HCT116 (cell line): ENCODE data around the gene ATXN1. TPM values are rescaled to one million over a fixed set of nuclear protein-coding genes. Genes with fewer than 3 reads are reported as not detected.

Experiments
- ATAC-seq: fragments of 200-7000 bp; cut with Tn5 transposase; 2 replicates; pipeline ENCODE4 v1.9.1; 2020; ENCODE audit warnings: mild to moderate bottlenecking, moderate library complexity
- BruUV-seq: library from RNA; stranded (reverse); fragments of 400-500 nt; replicated peaks from 2 replicates; lab custom pipeline; 2021; lab: Mats Ljungman, UMichigan
- CTCF ChIA-PET: fragments of 300-600 bp; sonication (Branson Sonifier 250); formaldehyde crosslinking; loops from one replicate; lab custom pipeline; 2021; ENCODE audit warnings: antibody characterized with exemption; lab: Charles Lee
- POLR2A ChIA-PET: fragments of 300-600, 350-600 bp; sonication (Branson Sonifier 250); formaldehyde crosslinking; loops from one replicate; lab custom pipeline; 2021; ENCODE audit warnings: antibody characterized with exemption; lab: Charles Lee
- RAD21 ChIA-PET, 2 experiments: fragments of 300-600 bp; sonication (Branson Sonifier 250); formaldehyde crosslinking; loops; one replicate each; lab custom pipeline; 2023; ENCODE audit warnings: low total read pairs in 2 of 2; ENCODE audit not compliant: uncharacterized antibody in 2 of 2, unreplicated experiment in 2 of 2, low non-redundant PET in 1 of 2; lab: Charles Lee
- DNase-seq: peaks from one replicate; pipeline ENCODE4 v3.0.0-alpha.2; 2010; ENCODE audit warnings: low read depth, low spot score
- H2AFZ ChIP-seq: fragments of 200-600 bp; shearing (Covaris generic), sonication (generic); 2 replicates; pipeline ENCODE4 v1.6.1; 2017; ENCODE audit warnings: low read depth, mixed run types, mixed read lengths, antibody characterized with exemption, low read length; ENCODE audit not compliant: poor library complexity, severe bottlenecking
- H3K27ac ChIP-seq: 2 replicates; pipeline ENCODE4 v1.5.1; 2012; ENCODE audit warnings: low read depth, low read length
- H3K27me3 ChIP-seq: fragments of 200-600 bp; sonication (generic); 2 replicates; pipeline ENCODE4 v1.6.1; 2016; ENCODE audit warnings: mixed run types, low read length, mixed read lengths; ENCODE audit not compliant: insufficient read depth
- H3K36me3 ChIP-seq, 2 experiments: fragments of 200-500 bp in 1 of 2; fragments of 200-600 bp in 1 of 2; sonication (Bioruptor generic) in 1 of 2; sonication (generic) in 1 of 2; 2 replicates each; pipeline versions ENCODE4 v1.5.1 to v1.6.1; 2014 to 2016; ENCODE audit warnings: low read length in 2 of 2, inconsistent platforms in 1 of 2, mixed read lengths in 1 of 2, mixed run types in 1 of 2; ENCODE audit not compliant: insufficient read depth in 2 of 2, control insufficient read depth in 1 of 2
- H3K4me1 ChIP-seq, 2 experiments: fragments of 200-600 bp in 1 of 2; sonication (generic) in 1 of 2; 2 replicates each; pipeline versions ENCODE4 v1.5.1 to v1.6.1; 2012 to 2017; ENCODE audit warnings: low read length in 2 of 2, inconsistent platforms in 1 of 2, mild to moderate bottlenecking in 1 of 2, mixed read lengths in 1 of 2, mixed run types in 1 of 2, moderate library complexity in 1 of 2; ENCODE audit not compliant: insufficient read depth in 2 of 2, control insufficient read depth in 1 of 2
- H3K4me2 ChIP-seq: fragments of 200-600 bp; sonication (generic); 2 replicates; pipeline ENCODE4 v1.6.1; 2017; ENCODE audit warnings: mixed run types, low read length, mixed read lengths
- H3K4me3 ChIP-seq, 2 experiments: fragments of 200-600 bp in 1 of 2; sonication (generic) in 1 of 2; replicated peaks in 1 of 2; 2 replicates each; pipeline ENCODE4 v1.5.1; 2011 to 2016; ENCODE audit warnings: low read length in 2 of 2, control low read depth in 1 of 2, low read depth in 1 of 2, mild to moderate bottlenecking in 1 of 2, mixed read lengths in 1 of 2, mixed run types in 1 of 2
- H3K79me2 ChIP-seq: fragments of 200-600 bp; sonication (generic); 2 replicates; pipeline ENCODE4 v1.6.1; 2017; ENCODE audit warnings: mild to moderate bottlenecking, mixed run types, low read length, moderate library complexity, mixed read lengths; ENCODE audit not compliant: insufficient read depth
- H3K9ac ChIP-seq: fragments of 200-600 bp; sonication (generic); 2 replicates; pipeline ENCODE4 v1.6.1; 2016; ENCODE audit warnings: low read length, mixed read lengths
- H3K9me2 ChIP-seq: fragments of 200-600 bp; sonication (generic), shearing (Covaris generic); 2 replicates; pipeline ENCODE4 v1.6.1; 2017; ENCODE audit warnings: mixed run types, mild to moderate bottlenecking, moderate library complexity; ENCODE audit not compliant: insufficient read depth
- H3K9me3 ChIP-seq, 2 experiments: fragments of 200-500 bp in 1 of 2; fragments of 200-600 bp in 1 of 2; sonication (Bioruptor generic) in 1 of 2; sonication (generic) in 1 of 2; 2 replicates each; pipeline ENCODE4 v1.6.1; 2014 to 2017; ENCODE audit warnings: low read length in 2 of 2, mixed read lengths in 2 of 2, inconsistent platforms in 1 of 2, low read depth in 1 of 2, mild to moderate bottlenecking in 1 of 2, mixed run types in 1 of 2, moderate library complexity in 1 of 2; ENCODE audit not compliant: control insufficient read depth in 1 of 2, insufficient read depth in 1 of 2
- H4K20me1 ChIP-seq: fragments of 200-600 bp; sonication (generic), shearing (Covaris generic); 2 replicates; pipeline ENCODE4 v1.6.1; 2017; ENCODE audit warnings: mixed run types, mild to moderate bottlenecking, moderate library complexity; ENCODE audit not compliant: insufficient read depth
- CBX3 ChIP-seq: IDR thresholded peaks from 2 replicates; pipeline ENCODE4 v1.6.1; 2012; ENCODE audit warnings: low read depth
- EGR1 ChIP-seq: IDR thresholded peaks from 2 replicates; pipeline ENCODE4 v1.6.1; 2012; ENCODE audit warnings: low read depth
- ELF1 ChIP-seq: IDR thresholded peaks from 2 replicates; pipeline ENCODE4 v1.6.1; 2012; ENCODE audit warnings: low read depth, borderline replicate concordance
- EZH2 ChIP-seq: fragments of 200-600 bp; sonication (generic); IDR thresholded peaks from 2 replicates; pipeline ENCODE4 v1.6.1; 2017; ENCODE audit warnings: antibody characterized with exemption, mixed run types
- EZH2phosphoT487 ChIP-seq: fragments of 200-600 bp; IDR thresholded peaks from 2 replicates; pipeline ENCODE4 v1.6.1; 2018; ENCODE audit warnings: antibody characterized with exemption, borderline replicate concordance
- FOSL1 ChIP-seq: IDR thresholded peaks from 2 replicates; pipeline ENCODE4 v1.6.1; 2012; ENCODE audit warnings: low read depth
- POLR2A ChIP-seq: IDR thresholded peaks from 2 replicates; pipeline ENCODE4 v1.7.0; 2011; ENCODE audit warnings: borderline replicate concordance; ENCODE audit not compliant: insufficient read depth, insufficient read length; ENCODE audit errors: extremely low read depth
- POLR2AphosphoS5 ChIP-seq: IDR thresholded peaks from 2 replicates; pipeline ENCODE4 v1.6.1; 2011; ENCODE audit warnings: mild to moderate bottlenecking, low read depth, low read length, moderate library complexity
- SIN3A ChIP-seq: IDR thresholded peaks from 2 replicates; pipeline ENCODE4 v1.6.1; 2012; ENCODE audit warnings: low read depth
- SP1 ChIP-seq: IDR thresholded peaks from 2 replicates; pipeline ENCODE4 v1.6.1; 2012; ENCODE audit warnings: low read depth
- SRF ChIP-seq: IDR thresholded peaks from 2 replicates; pipeline ENCODE4 v1.6.1; 2012; ENCODE audit warnings: low read depth
- TCF7L2 ChIP-seq: IDR thresholded peaks from 2 replicates; pipeline ENCODE4 v1.7.0; 2011; ENCODE audit warnings: borderline replicate concordance, inconsistent platforms; ENCODE audit not compliant: insufficient read depth, insufficient read length; ENCODE audit errors: extremely low read depth
- YY1 ChIP-seq: IDR thresholded peaks from 2 replicates; pipeline ENCODE4 v1.6.1; 2011; ENCODE audit warnings: low read length, low read depth, moderate library complexity, mild to moderate bottlenecking; ENCODE audit not compliant: insufficient replicate concordance; ENCODE audit errors: extremely low read depth
- ZFX ChIP-seq: fragments of 450-650 bp; IDR thresholded peaks from 2 replicates; pipeline ENCODE4 v1.6.1; 2017
- ZNF274 ChIP-seq: fragments of 200-500 bp; sonication (Bioruptor generic); IDR thresholded peaks from 2 replicates; pipeline ENCODE4 v1.6.1; 2014; ENCODE audit warnings: mild to moderate bottlenecking, low read depth, low read length, inconsistent platforms
- intact Hi-C: fragments of 100-400 bp; cut with micrococcal nuclease; formaldehyde crosslinking; loops from 2 replicates; pipeline ENCODE4 v1.10.0; 2022
- total RNA-seq: library from RNA; stranded (reverse); gene quantifications from one replicate; pipeline ENCODE4 v1.2.1, GENCODE V29; 2021; ENCODE audit not compliant: unreplicated experiment
- TF ChIP-seq, protein P1 (sequence below): IDR thresholded peaks from 2 replicates; pipeline ENCODE4 v1.6.1; 2012
- TF ChIP-seq, protein P2 (sequence below): IDR thresholded peaks from 2 replicates; pipeline ENCODE4 v1.6.1; 2012
- TF ChIP-seq, protein P3 (sequence below): IDR thresholded peaks from 2 replicates; pipeline ENCODE4 v1.6.1; 2012; ENCODE audit warnings: low read depth
- TF ChIP-seq, protein P4 (sequence below), 3 experiments: fragments of 200-600 bp in 1 of 3; sonication (generic) in 1 of 3; IDR thresholded peaks in 2 of 3; conservative IDR thresholded peaks in 1 of 3; 2 replicates each; pipeline ENCODE4 v1.5.1; 2012 to 2017; ENCODE audit warnings: low read depth in 2 of 3, low read length in 2 of 3, antibody characterized with exemption in 1 of 3, borderline replicate concordance in 1 of 3, control low read depth in 1 of 3, mild to moderate bottlenecking in 1 of 3, mixed read lengths in 1 of 3, mixed run types in 1 of 3, moderate library complexity in 1 of 3; ENCODE audit not compliant: insufficient read depth in 1 of 3

The ATXN1 gene
- total RNA-seq, 1 experiment from 2014 or later: 21.0 TPM

DNA sequence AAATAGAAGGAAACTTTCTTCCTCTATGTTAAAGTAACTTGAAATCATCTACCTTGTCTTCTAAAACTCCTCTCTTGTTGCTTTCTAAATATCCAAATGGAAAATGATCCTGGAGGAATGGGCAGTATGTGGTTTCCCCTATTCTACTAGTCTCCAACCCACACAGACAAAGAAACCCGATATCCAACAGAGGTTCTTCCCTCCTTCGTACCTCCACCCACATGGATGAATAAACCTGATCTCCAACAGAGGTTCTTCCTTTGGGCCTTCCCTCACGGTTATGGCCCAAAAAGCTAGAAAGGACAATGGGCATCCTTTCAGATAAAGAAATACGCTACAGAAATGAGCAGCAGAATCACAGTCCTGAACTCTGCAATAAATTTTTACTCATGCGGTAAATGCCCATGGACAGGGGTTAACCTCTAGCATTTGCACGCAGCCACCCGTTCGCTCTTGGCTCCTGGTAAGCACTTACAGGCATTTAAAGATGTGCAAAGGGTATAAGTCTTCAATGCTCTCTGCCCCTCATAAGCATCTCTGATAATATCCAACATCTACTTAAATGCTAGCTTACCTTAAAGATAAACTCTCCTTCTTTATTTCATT, 392.0 kb downstream of the ATXN1 start:
- Histone ChIP-seq H3K36me3 (no peaks in the 10 kb centered on the region), H3K4me1 (no peaks in the 10 kb centered on the region), H2AFZ (no peak overlapping the region), H3K9me2 (no peaks in the 10 kb centered on the region), H3K79me2 (no peaks in the 10 kb centered on the region), H3K27ac (no peak overlapping the region), H3K4me3 (no peak overlapping the region), H3K4me2 (no peak overlapping the region), H4K20me1 (no peaks in the 10 kb centered on the region), H3K9ac (no peak overlapping the region), H3K27me3 (no peaks in the 10 kb centered on the region), H3K9me3 (no peaks in the 10 kb centered on the region)
- DNase-seq: no peak
- ChIA-PET CTCF (no interaction called here), RAD21 (no interaction called here), POLR2A (no interaction called here)
- intact Hi-C loops: no loop called here
- no peak for ATAC-seq
- TF ChIP-seq TCF7L2: no peak
- no peak for TF ChIP-seq SP1
- TF ChIP-seq YY1: no peak
- no peak for TF ChIP-seq SRF
- TF ChIP-seq, protein P1, sequence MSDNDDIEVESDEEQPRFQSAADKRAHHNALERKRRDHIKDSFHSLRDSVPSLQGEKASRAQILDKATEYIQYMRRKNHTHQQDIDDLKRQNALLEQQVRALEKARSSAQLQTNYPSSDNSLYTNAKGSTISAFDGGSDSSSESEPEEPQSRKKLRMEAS: no peak
- no peak for TF ChIP-seq EGR1
- TF ChIP-seq ZFX: no peak
- TF ChIP-seq, protein P2, sequence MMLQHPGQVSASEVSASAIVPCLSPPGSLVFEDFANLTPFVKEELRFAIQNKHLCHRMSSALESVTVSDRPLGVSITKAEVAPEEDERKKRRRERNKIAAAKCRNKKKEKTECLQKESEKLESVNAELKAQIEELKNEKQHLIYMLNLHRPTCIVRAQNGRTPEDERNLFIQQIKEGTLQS: no peak
- no peak for TF ChIP-seq SIN3A
- no peak for TF ChIP-seq ZNF274
- TF ChIP-seq, protein P3, sequence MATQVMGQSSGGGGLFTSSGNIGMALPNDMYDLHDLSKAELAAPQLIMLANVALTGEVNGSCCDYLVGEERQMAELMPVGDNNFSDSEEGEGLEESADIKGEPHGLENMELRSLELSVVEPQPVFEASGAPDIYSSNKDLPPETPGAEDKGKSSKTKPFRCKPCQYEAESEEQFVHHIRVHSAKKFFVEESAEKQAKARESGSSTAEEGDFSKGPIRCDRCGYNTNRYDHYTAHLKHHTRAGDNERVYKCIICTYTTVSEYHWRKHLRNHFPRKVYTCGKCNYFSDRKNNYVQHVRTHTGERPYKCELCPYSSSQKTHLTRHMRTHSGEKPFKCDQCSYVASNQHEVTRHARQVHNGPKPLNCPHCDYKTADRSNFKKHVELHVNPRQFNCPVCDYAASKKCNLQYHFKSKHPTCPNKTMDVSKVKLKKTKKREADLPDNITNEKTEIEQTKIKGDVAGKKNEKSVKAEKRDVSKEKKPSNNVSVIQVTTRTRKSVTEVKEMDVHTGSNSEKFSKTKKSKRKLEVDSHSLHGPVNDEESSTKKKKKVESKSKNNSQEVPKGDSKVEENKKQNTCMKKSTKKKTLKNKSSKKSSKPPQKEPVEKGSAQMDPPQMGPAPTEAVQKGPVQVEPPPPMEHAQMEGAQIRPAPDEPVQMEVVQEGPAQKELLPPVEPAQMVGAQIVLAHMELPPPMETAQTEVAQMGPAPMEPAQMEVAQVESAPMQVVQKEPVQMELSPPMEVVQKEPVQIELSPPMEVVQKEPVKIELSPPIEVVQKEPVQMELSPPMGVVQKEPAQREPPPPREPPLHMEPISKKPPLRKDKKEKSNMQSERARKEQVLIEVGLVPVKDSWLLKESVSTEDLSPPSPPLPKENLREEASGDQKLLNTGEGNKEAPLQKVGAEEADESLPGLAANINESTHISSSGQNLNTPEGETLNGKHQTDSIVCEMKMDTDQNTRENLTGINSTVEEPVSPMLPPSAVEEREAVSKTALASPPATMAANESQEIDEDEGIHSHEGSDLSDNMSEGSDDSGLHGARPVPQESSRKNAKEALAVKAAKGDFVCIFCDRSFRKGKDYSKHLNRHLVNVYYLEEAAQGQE: no peak
- no peak for TF ChIP-seq CBX3
- TF ChIP-seq POLR2AphosphoS5: no peak
- no peak for TF ChIP-seq EZH2
- TF ChIP-seq EZH2phosphoT487: no peak
- TF ChIP-seq, protein P4, sequence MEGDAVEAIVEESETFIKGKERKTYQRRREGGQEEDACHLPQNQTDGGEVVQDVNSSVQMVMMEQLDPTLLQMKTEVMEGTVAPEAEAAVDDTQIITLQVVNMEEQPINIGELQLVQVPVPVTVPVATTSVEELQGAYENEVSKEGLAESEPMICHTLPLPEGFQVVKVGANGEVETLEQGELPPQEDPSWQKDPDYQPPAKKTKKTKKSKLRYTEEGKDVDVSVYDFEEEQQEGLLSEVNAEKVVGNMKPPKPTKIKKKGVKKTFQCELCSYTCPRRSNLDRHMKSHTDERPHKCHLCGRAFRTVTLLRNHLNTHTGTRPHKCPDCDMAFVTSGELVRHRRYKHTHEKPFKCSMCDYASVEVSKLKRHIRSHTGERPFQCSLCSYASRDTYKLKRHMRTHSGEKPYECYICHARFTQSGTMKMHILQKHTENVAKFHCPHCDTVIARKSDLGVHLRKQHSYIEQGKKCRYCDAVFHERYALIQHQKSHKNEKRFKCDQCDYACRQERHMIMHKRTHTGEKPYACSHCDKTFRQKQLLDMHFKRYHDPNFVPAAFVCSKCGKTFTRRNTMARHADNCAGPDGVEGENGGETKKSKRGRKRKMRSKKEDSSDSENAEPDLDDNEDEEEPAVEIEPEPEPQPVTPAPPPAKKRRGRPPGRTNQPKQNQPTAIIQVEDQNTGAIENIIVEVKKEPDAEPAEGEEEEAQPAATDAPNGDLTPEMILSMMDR (IDR thresholded peaks at IDR 0.05 in 2 of 3, conservative IDR thresholded peaks at IDR 0.05 in 1 of 3; ENCODE audit: borderline replicate concordance in 1 of 3, insufficient read depth in 1 of 3, low read depth in 2 of 3, low read length in 2 of 3): no peak
- TF ChIP-seq ELF1: no peak
- no peak for TF ChIP-seq POLR2A
- TF ChIP-seq FOSL1: no peak
- BruUV-seq: no TSS peak
